ENCODE results near the gene CSTPP1. TPM values are rescaled to one million over a fixed set of nuclear protein-coding genes. Genes with fewer than 3 reads are reported as not detected.

The CSTPP1 gene
- total and polyA plus RNA-seq, 2 donors (not counting 1 experiment from before 2014, with no cell fraction given), result 11.5 to 29.0 TPM

DNA sequence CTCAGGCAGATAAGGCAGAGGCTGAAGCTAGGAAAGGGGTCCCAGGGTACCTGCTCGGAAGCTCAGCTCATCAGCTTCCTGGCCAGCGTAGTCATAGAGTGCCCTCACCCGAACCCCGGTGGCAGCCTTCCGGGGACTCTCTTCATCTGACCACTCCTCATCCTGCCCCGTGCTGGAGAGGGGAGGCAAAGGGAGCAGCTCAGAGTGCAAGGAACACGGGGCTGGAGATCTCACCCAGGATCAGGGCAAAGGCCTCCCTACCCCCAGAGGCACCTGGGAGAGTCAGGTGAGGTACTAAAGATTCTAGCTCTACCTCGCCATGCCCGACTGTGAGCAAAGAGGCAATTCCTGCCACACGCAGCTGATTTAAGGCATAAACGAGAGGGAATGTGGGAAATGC, 241.8 kb downstream of the CSTPP1 start:
- no peaks in the 10 kb centered on the region for H3K9me3 Mint-ChIP-seq (ENCODE audit: insufficient read depth)
- intact Hi-C loops (cut with micrococcal nuclease), result loop anchor here (5.0 kb wide), 3 partner anchors 476 to 774 kb away; partner anchors contain the start of genes ARHGAP1, NUP160 and ZNF408
- no peak overlapping the region for H3K4me3 ChIP-seq (ENCODE audit: control extremely low read depth in 1 of 5, extremely low read depth in 1 of 5, insufficient read depth in 1 of 5, low read depth in 2 of 5, low read length in 4 of 5)
- H3K4me2 ChIP-seq (replicated peaks; ENCODE audit: low read depth, low read length, poor library complexity, severe bottlenecking), result no peak overlapping the region
- no peak overlapping the region for H3K9ac ChIP-seq (ENCODE audit: low read length)
- H3K4me1 Mint-ChIP-seq, result peaks cover 29% of the 10 kb centered on the region
- WGBS (ENCODE audit: insufficient coverage), result 98% methylated on average over 8 of the region's 11 CpGs
- peaks cover 26% of the 10 kb centered on the region for H4K20me1 ChIP-seq (ENCODE audit: control insufficient read depth, insufficient read depth, low read length, poor library complexity, severe bottlenecking)
- H3K9me3 ChIP-seq (ENCODE audit: control extremely low read depth in 1 of 3, control insufficient read depth in 2 of 3, insufficient read depth in 1 of 3, low read length in 2 of 3), result no peaks in the 10 kb centered on the region
- ATAC-seq (ENCODE audit: low read depth) (no peak), DNase-seq (no peak)
- peaks cover 38% of the 10 kb centered on the region for H3K79me2 ChIP-seq (ENCODE audit: control insufficient read depth, insufficient read depth, low read length)
- no peak overlapping the region for H3K4me3 Mint-ChIP-seq
- peaks cover 1% of the 10 kb centered on the region for H3K27me3 Mint-ChIP-seq
- peak overlapping the region; percentile 92 for H3K27ac ChIP-seq (ENCODE audit: low read length in 2 of 2)
- peaks cover 0 to 21% of the 10 kb centered on the region in 2 experiments for H3K36me3 ChIP-seq (replicated peaks in 1 of 2; ENCODE audit: control extremely low read depth in 1 of 2, control insufficient read depth in 1 of 2, extremely low read depth in 1 of 2, insufficient read depth in 2 of 2, low read length in 1 of 2)
- H3K4me1 ChIP-seq (ENCODE audit: control insufficient read depth in 2 of 2, insufficient read depth in 2 of 2, low read length in 2 of 2), result peaks cover 17 to 28% of the 10 kb centered on the region in 2 donors
- peak overlapping the region; percentile 100 for H3K27ac Mint-ChIP-seq
- ChIA-PET CTCF (interaction anchor here (0.6 to 5.0 kb wide), 13 partner anchors 9 to 675 kb away, joined by 3 to 37 read pairs (median 7); partner anchors contain the start of genes ACP2, DDB2 and PACSIN3), POLR2A (interaction anchor here (0.9 to 3.3 kb wide), 2 partner anchors 36 to 92 kb away, joined by 4 to 14 read pairs; partner anchors contain the start of gene DDB2)
- H3K27me3 ChIP-seq (replicated peaks in 1 of 4; ENCODE audit: control extremely low read depth in 1 of 4, control insufficient read depth in 3 of 4, insufficient read depth in 4 of 4, low read length in 3 of 4), result peaks cover 0 to 3% (median 1%) of the 10 kb centered on the region in 4 experiments
- no peak for TF ChIP-seq EZH2 (IDR thresholded peaks at IDR 0.05; ENCODE audit: borderline replicate concordance, insufficient read depth, low read depth, low read length, poor library complexity, severe bottlenecking)
- no peak for TF ChIP-seq CTCF (IDR thresholded peaks at IDR 0.05)
- peak overlapping the region; percentile 93 for H2AFZ ChIP-seq (ENCODE audit: insufficient read depth, low read depth, low read length, poor library complexity, severe bottlenecking)
